Measurements from ENCODE around the gene NOX5.

Gene NOX5

DNA sequence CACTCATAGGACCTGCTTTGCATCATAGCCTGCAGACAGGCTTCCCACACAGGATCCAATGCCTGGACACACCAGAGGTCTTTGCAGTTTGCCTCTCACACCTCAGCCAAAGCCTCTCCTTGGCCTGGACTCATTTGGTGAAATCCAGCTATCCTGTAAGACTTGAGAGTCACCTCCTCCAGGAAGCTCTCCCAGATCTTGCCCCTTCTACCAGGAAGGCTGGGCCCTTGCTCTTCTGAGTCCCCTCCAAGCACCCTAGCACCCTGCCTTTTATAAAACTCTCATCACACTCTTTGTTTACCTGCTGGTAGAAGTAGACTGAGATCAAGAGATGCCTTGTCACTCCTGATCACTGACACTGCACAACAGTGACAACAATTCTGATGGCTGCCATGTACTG is 79.1 kb downstream of the NOX5 start:
- in situ Hi-C loops (cut with MboI; ENCODE audit: low sequenced_read_pairs): no loop called here

DNA sequence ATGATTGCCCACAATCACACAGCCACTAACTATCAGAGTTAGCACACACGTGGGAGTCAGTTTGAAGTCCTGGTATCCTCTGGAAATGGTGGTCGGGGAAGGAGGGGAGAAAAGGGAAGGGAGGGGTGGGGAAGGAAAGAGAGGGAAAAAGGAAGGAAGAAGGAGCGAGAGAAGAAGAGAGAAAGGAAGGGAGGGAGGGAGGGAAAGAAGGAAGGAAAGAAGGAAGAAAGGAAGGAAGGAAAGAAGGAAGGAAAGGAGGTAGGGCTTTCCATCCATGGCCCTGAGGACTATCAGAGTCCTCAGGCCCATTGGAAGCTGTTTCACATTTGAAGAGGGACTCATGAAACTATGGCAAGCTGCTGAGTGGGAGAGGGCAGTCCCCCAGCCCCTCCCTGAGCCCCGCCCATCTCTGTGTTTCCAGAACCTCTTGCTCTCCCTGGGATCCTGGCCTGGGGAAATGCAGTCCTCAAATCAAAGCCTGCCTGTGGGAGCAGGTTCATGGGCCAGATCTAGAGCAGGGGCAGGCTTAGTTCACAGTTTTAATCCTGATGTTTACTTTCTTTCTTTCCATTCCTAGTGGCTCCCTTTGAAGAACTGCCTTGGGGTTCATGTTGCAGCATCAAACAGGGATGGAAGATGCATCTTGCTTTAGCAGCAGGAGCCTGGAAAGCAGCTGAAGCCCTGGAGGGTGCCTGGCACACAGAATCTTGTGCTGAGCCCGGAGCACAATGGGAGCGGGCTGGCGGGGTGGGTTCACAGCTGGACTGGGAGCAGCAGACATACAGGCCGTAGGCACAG is 79.8 kb downstream of the NOX5 start:
- in situ Hi-C loops (cut with MboI; ENCODE audit: low sequenced_read_pairs): no loop called here

DNA sequence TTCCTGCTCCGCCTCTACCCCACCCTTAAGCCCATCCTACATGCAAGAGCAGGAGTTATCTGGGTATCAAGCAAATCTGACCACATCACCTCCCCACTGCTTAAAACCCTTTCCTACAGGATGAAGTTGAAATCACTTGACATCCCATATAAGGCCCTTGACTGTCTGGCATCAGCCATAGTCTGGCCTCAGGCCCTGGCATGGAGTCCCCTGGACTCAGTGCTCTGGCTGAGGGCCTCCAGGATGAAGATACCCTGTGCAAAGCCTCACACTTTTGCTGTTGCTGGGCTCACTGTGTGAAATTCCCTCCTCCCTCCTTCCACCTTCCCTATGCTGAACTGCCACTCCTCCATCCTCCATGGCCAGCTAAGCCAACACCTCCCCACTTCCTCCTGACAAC is 80.8 kb downstream of the NOX5 start:
- in situ Hi-C loops (cut with MboI; ENCODE audit: low sequenced_read_pairs): no loop called here

DNA sequence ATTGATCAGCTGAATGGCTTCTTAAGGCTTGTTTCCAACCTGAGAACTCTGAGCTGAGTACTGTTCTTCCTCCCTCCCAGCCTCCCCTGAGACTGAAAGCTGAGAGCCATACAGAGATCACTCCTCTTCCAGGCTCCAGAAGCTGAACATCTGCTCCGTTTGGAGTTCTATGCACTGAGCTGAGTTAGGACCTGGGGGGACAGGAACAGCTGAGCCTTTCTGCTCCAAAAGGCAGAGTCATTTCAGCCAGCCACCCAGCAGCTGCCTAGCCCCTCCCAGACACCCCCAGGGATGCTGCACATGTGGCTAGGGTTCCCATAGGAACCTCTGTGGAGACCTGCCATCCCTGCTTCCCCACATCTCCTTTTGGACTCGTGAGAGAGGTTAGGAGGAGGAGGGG is 81.7 kb downstream of the NOX5 start:
- in situ Hi-C loops (cut with MboI; ENCODE audit: low sequenced_read_pairs): no loop called here

GRCh38 chr15:69096626-69097025 is 82.1 kb downstream of the NOX5 start:
- in situ Hi-C loops (cut with MboI; ENCODE audit: low sequenced_read_pairs): no loop called here

DNA sequence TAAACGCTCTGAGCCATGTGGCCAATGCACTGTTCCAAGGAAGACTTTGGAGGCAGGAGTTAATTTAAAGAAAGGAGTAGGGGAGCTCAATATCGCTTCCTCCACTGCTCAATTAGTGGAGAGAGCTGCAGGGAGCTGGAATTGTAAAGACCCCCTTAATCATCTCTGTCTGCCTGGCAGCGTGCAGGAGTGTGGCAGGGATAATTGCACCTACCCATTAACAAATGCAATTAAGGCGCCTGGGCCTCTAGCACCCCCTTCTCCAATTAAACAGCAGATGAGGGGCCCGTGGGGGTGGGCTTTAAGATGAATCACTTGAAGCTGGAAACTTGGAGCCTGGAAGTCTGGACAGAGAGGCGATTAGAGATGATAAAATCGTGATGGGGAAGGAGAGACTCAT is 84.3 kb downstream of the NOX5 start:
- in situ Hi-C loops (cut with MboI; ENCODE audit: low sequenced_read_pairs): no loop called here

- in situ Hi-C loops (cut with MboI; ENCODE audit: low sequenced_read_pairs): no loop called here
These were observed 85.4 kb downstream of the NOX5 start for GRCh38 chr15:69099941-69100340.

DNA sequence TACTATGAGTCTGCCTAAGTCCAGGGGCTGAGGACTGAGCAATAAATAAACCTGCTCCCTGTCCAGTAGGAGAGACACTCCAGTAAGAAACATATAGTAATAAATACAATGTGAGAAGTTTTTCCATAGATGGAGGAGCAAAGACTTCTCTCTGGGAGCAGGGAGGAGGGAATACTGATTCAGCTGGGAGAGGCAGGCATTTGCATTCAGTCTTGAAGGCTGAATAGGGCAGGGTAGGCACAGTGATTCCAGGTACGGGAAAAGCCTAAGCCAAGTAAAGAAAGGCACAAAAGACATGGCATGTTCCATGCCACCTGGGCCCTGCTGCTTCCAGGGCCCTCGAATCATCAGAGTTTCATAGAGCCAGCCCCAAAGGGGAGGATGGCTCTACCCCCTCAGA is 86.3 kb downstream of the NOX5 start:
- in situ Hi-C loops (cut with MboI; ENCODE audit: low sequenced_read_pairs): no loop called here

GRCh38 chr15:69104050-69104750 is 89.7 kb downstream of the NOX5 start:
- in situ Hi-C loops (cut with MboI; ENCODE audit: low sequenced_read_pairs): no loop called here

- in situ Hi-C loops (cut with MboI; ENCODE audit: low sequenced_read_pairs): no loop called here
These were observed 91.0 kb downstream of the NOX5 start for GRCh38 chr15:69105451-69105985.

GRCh38 chr15:69107025-69107620 is 92.6 kb downstream of the NOX5 start:
- in situ Hi-C loops (cut with MboI; ENCODE audit: low sequenced_read_pairs): no loop called here

Measured in HL-60/S4 (cell line).